ENCODE data around the gene CASZ1. TPM values are rescaled to one million over a fixed set of nuclear protein-coding genes. Genes with fewer than 3 reads are reported as not detected.

CASZ1 gene
- total and polyA plus RNA-seq, 9 of the 15 experiments (the other 6 are each of a cell fraction or from before 2014, with no cell fraction given): 0.01 to 4.0 (median 0.76) TPM; not detected in 1

- Histone ChIP-seq H3K27ac (ENCODE audit: extremely low read depth, low read depth, low read length) (no peak overlapping the region), H3K4me1 (replicated peaks in 1 of 2; ENCODE audit: control insufficient read depth in 2 of 2, insufficient read depth in 2 of 2, low read length in 2 of 2) (no peaks in the 10 kb centered on the region), H3K36me3 (ENCODE audit: control insufficient read depth, insufficient read depth, low read length) (peaks cover 7% of the 10 kb centered on the region; the same call in 2 of the 3 replicates), H2AFZ (ENCODE audit: low read depth, low read length) (no peak overlapping the region), H3K4me3 (no peak overlapping the region), H3K9me1 (ENCODE audit: control insufficient read depth, insufficient read depth, low read length) (no peaks in the 10 kb centered on the region), H4K20me1 (replicated peaks; ENCODE audit: control insufficient read depth, insufficient read depth, low read length) (0 out of 2 replicates have a peak, but pooled peaks cover 21% of the 10 kb centered on the region), H3K9ac (ENCODE audit: insufficient read depth in 1 of 2, low read depth in 2 of 2, low read length in 2 of 2) (no peak overlapping the region), H3K9me3 (replicated peaks; ENCODE audit: control insufficient read depth, insufficient read depth, low read depth, low read length) (no peaks in the 10 kb centered on the region), H3K4me2 (ENCODE audit: insufficient read depth, low read length) (no peak overlapping the region), H3K79me2 (ENCODE audit: control insufficient read depth, insufficient read depth, low read length) (no peaks in the 10 kb centered on the region), H3K27me3 (ENCODE audit: control insufficient read depth in 2 of 2, insufficient read depth in 2 of 2, low read length in 2 of 2) (no peaks in the 10 kb centered on the region)
- ATAC-seq: no peak
- intact Hi-C loops (cut with micrococcal nuclease) (no loop called here), in situ Hi-C loops (cut with MboI) (no loop called here)
- ChIA-PET POLR2A (no interaction called here), CTCF (ENCODE audit: low intra/inter-chr PET ratio) (no interaction called here)
- no peak for FAIRE-seq
- no peak for DNase-seq (ENCODE audit: extremely low read depth in 1 of 4, low spot score in 3 of 4)
- no TSS peak for BruUV-seq (replicated peaks)
- WGBS (ENCODE audit: insufficient coverage, low coverage, missing lambda C conversion rate): 69% methylated on average over 5 of the region's 5 CpGs
- TF ChIP-seq IRF9 (tag; IDR thresholded peaks at IDR 0.05) (no peak), DEAF1 (CRISPR knock-in tag; IDR thresholded peaks at IDR 0.05) (no peak), E2F8 (IDR thresholded peaks at IDR 0.05; ENCODE audit: low read depth, partially characterized antibody) (no peak), ATF3 (IDR thresholded peaks at IDR 0.05) (no peak), ATF3 (CRISPR knock-in tag; conservative IDR thresholded peaks at IDR 0.05) (no peak), MCM2 (IDR thresholded peaks at IDR 0.05; ENCODE audit: low read depth) (no peak), ZNF695 (CRISPR knock-in tag; IDR thresholded peaks at IDR 0.05) (no peak), TCF7 (IDR thresholded peaks at IDR 0.05; ENCODE audit: borderline replicate concordance) (no peak), STAG1 (CRISPR knock-in tag; IDR thresholded peaks at IDR 0.05; ENCODE audit: borderline replicate concordance) (no peak), ZNF444 (CRISPR knock-in tag; IDR thresholded peaks at IDR 0.05) (no peak), SREBF2 (CRISPR knock-in tag; IDR thresholded peaks at IDR 0.05) (no peak), SETDB1 (IDR thresholded peaks at IDR 0.05; ENCODE audit: low read length) (no peak), RBM15 (IDR thresholded peaks at IDR 0.05; ENCODE audit: insufficient read depth, low read length) (no peak), MEF2A (IDR thresholded peaks at IDR 0.05; ENCODE audit: control insufficient read depth, low read depth, low read length) (no peak), MBD2 (IDR thresholded peaks at IDR 0.05; ENCODE audit: borderline replicate concordance, low read depth) (no peak), THRAP3 (IDR thresholded peaks at IDR 0.05; ENCODE audit: borderline replicate concordance) (no peak), ELF2 (CRISPR knock-in tag; IDR thresholded peaks at IDR 0.05) (no peak)
Observed at GRCh38 chr1:10617318-10617717, 179.1 kb downstream of the CASZ1 start.
